Mesenchymal stem cell (in vitro differentiated cells and primary cell): ENCODE measurements around the gene ARHGAP24.

ENCODE experiments used
- DNase-seq: peaks from one replicate; pipeline ENCODE4 v3.0.0-alpha.2; 2013
- H2AFZ ChIP-seq: one replicate; pipeline ENCODE4 v1.6.1; 2013; ENCODE audit warnings: low read depth, mild to moderate bottlenecking, control low read depth, inconsistent platforms, low read length, moderate library complexity
- H2AK5ac ChIP-seq: 2 replicates; pipeline ENCODE4 v1.6.1; 2013; ENCODE audit warnings: low read length, moderate library complexity, mild to moderate bottlenecking, inconsistent platforms; ENCODE audit not compliant: severe bottlenecking
- H2BK120ac ChIP-seq: one replicate; pipeline ENCODE4 v1.6.1; 2013; ENCODE audit warnings: low read depth, mild to moderate bottlenecking, inconsistent platforms, low read length, moderate library complexity
- H2BK12ac ChIP-seq, 2 experiments: one replicate each; pipeline ENCODE4 v1.6.1; 2013; ENCODE audit warnings: inconsistent platforms in 2 of 2, low read length in 2 of 2, mild to moderate bottlenecking in 2 of 2, moderate library complexity in 2 of 2, control low read depth in 1 of 2
- H2BK15ac ChIP-seq: one replicate; pipeline ENCODE4 v1.6.1; 2013; ENCODE audit warnings: mild to moderate bottlenecking, low read depth, inconsistent platforms; ENCODE audit not compliant: poor library complexity, severe bottlenecking
- H2BK5ac ChIP-seq: 2 replicates; pipeline ENCODE4 v1.6.1; 2013; ENCODE audit warnings: low read depth, mild to moderate bottlenecking, low read length, control low read depth, inconsistent platforms; ENCODE audit not compliant: poor library complexity, severe bottlenecking
- H3K14ac ChIP-seq, 2 experiments: one replicate each; pipeline ENCODE4 v1.6.1; 2013; ENCODE audit warnings: inconsistent platforms in 2 of 2, low read length in 2 of 2, control low read depth in 1 of 2, mild to moderate bottlenecking in 1 of 2, moderate library complexity in 1 of 2
- H3K18ac ChIP-seq, 2 experiments: one replicate each; pipeline ENCODE4 v1.6.1; 2013; ENCODE audit warnings: inconsistent platforms in 2 of 2, low read length in 2 of 2, control low read depth in 1 of 2, low read depth in 1 of 2, mild to moderate bottlenecking in 1 of 2
- H3K23ac ChIP-seq, 2 experiments: one replicate each; pipeline ENCODE4 v1.6.1; 2013; ENCODE audit warnings: inconsistent platforms in 2 of 2, low read length in 2 of 2, mild to moderate bottlenecking in 2 of 2, moderate library complexity in 2 of 2, control low read depth in 1 of 2
- H3K27ac ChIP-seq: 2 replicates; pipeline ENCODE4 v1.5.1; 2013; ENCODE audit warnings: mild to moderate bottlenecking, moderate library complexity, low read length, control low read depth, inconsistent platforms; ENCODE audit not compliant: poor library complexity, severe bottlenecking
- H3K27me3 ChIP-seq, 2 experiments: 2 replicates each; pipeline versions ENCODE4 v1.6.1 to v1.7.0; 2013; ENCODE audit warnings: low read length in 2 of 2, mild to moderate bottlenecking in 2 of 2, moderate library complexity in 2 of 2, control low read depth in 1 of 2, inconsistent platforms in 1 of 2; ENCODE audit not compliant: control insufficient read depth in 1 of 2, insufficient read depth in 1 of 2
- H3K36me3 ChIP-seq, 2 experiments: 2 replicates each; pipeline versions ENCODE4 v1.6.1 to v1.7.0; 2013; ENCODE audit warnings: low read length in 2 of 2, control low read depth in 1 of 2, inconsistent platforms in 1 of 2, low read depth in 1 of 2, mild to moderate bottlenecking in 1 of 2; ENCODE audit not compliant: insufficient read depth in 2 of 2, control insufficient read depth in 1 of 2
- H3K4ac ChIP-seq, 2 experiments: one replicate each; pipeline ENCODE4 v1.6.1; 2013; ENCODE audit warnings: inconsistent platforms in 2 of 2, low read length in 2 of 2, mild to moderate bottlenecking in 2 of 2, moderate library complexity in 2 of 2, control low read depth in 1 of 2, low read depth in 1 of 2
- H3K4me1 ChIP-seq: 2 replicates; pipeline ENCODE4 v1.6.1; 2013; ENCODE audit warnings: low read depth, low read length, control low read depth; ENCODE audit not compliant: control insufficient read depth, insufficient read depth
- H3K4me2 ChIP-seq: 2 replicates; pipeline ENCODE4 v1.6.1; 2013; ENCODE audit warnings: low read length, mild to moderate bottlenecking, inconsistent platforms; ENCODE audit not compliant: poor library complexity, severe bottlenecking
- H3K4me3 ChIP-seq, 2 experiments: 2 replicates each; pipeline versions ENCODE4 v1.5.1 to v1.7.0; 2013; ENCODE audit warnings: low read length in 2 of 2, mild to moderate bottlenecking in 2 of 2, control low read depth in 1 of 2, low read depth in 1 of 2; ENCODE audit not compliant: insufficient read depth in 1 of 2
- H3K79me1 ChIP-seq: replicated peaks from 2 replicates; pipeline ENCODE4 v1.6.1; 2013; ENCODE audit warnings: mild to moderate bottlenecking, control low read depth, low read length, inconsistent platforms; ENCODE audit not compliant: poor library complexity, severe bottlenecking
- H3K9ac ChIP-seq: 2 replicates; pipeline ENCODE4 v1.7.0; 2013; ENCODE audit warnings: mild to moderate bottlenecking, low read length, moderate library complexity
- H3K9me3 ChIP-seq: 2 replicates; pipeline ENCODE4 v1.7.0; 2013; ENCODE audit warnings: mild to moderate bottlenecking, low read length; ENCODE audit not compliant: control insufficient read depth
- H4K8ac ChIP-seq: one replicate; pipeline ENCODE4 v1.6.1; 2013; ENCODE audit warnings: inconsistent platforms, mild to moderate bottlenecking, low read length, moderate library complexity
- H4K91ac ChIP-seq: one replicate; pipeline ENCODE4 v1.6.1; 2013; ENCODE audit warnings: mild to moderate bottlenecking, low read length, inconsistent platforms
- WGBS: methylation state at CpG from one replicate; pipeline ENCODE4 v1.1.7; 2013; ENCODE audit warnings: mixed read lengths; 5-methylcytosine and 5-hydroxymethylcytosine counted together

Gene ARHGAP24

GRCh38 chr4:85606505-85606904, 131.6 kb downstream of the ARHGAP24 start:
- DNase-seq, result no peak
- no peak overlapping the region for H3K4me2 ChIP-seq
- H2BK5ac ChIP-seq, result no peak overlapping the region
- no peak overlapping the region for H3K23ac ChIP-seq
- H3K36me3 ChIP-seq, result peaks cover 0 to 4% of the 10 kb centered on the region in 2 experiments
- no peak overlapping the region for H2BK12ac ChIP-seq
- no peak overlapping the region for H3K18ac ChIP-seq
- H3K4me1 ChIP-seq, result no peaks in the 10 kb centered on the region
- H4K91ac ChIP-seq, result no peak overlapping the region
- H2AFZ ChIP-seq, result no peak overlapping the region
- no peak overlapping the region for H3K4me3 ChIP-seq
- no peak overlapping the region for H3K27ac ChIP-seq
- H4K8ac ChIP-seq, result no peak overlapping the region
- no peak overlapping the region for H3K14ac ChIP-seq
- no CpG with 5 or more reads among the region's 1 CpG for WGBS
- H2BK120ac ChIP-seq, result no peak overlapping the region
- no peak overlapping the region for H2BK15ac ChIP-seq
- no peaks in the 10 kb centered on the region for H3K27me3 ChIP-seq
- H3K9me3 ChIP-seq, result no peaks in the 10 kb centered on the region
- no peak overlapping the region for H3K9ac ChIP-seq
- no peak overlapping the region for H2AK5ac ChIP-seq
- no peaks in the 10 kb centered on the region for H3K79me1 ChIP-seq
- no peak overlapping the region for H3K4ac ChIP-seq

DNA sequence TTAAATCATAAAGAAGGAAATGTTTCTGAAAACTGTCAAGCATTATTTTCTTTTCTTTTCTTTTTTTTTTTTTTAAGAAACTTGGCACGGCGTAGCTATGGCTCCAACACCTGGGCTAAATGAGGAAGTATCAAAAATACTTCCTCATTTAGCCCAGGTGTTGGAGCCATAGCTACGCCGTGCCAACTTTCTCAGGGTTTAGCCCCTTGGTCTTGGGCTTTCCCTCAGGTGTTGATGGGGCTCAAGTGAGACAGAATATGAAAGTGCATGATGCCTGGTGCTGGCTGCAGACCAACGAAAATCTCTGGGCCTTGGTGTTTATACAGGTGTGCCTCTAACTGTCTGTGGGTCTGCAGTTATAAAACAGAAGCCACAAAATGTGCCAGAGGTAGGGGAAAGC, 132.7 kb downstream of the ARHGAP24 start:
- Histone ChIP-seq H2BK15ac (no peak overlapping the region), H3K79me1 (no peaks in the 10 kb centered on the region), H2AFZ (no peak overlapping the region), H3K4me2 (no peak overlapping the region), H3K27ac (no peak overlapping the region), H4K8ac (no peak overlapping the region), H2BK12ac (no peak overlapping the region), H3K9ac (no peak overlapping the region), H2BK120ac (no peak overlapping the region), H4K91ac (no peak overlapping the region), H3K18ac (no peak overlapping the region), H2BK5ac (no peak overlapping the region), H3K4me1 (no peaks in the 10 kb centered on the region), H3K36me3 (peaks cover 0 to 4% of the 10 kb centered on the region in 2 experiments), H3K4ac (no peak overlapping the region), H2AK5ac (no peak overlapping the region), H3K9me3 (no peaks in the 10 kb centered on the region), H3K4me3 (no peak overlapping the region), H3K23ac (no peak overlapping the region), H3K14ac (no peak overlapping the region), H3K27me3 (no peaks in the 10 kb centered on the region)
- no peak for DNase-seq
- WGBS, result 88% methylated on average over 5 of the region's 5 CpGs

DNA sequence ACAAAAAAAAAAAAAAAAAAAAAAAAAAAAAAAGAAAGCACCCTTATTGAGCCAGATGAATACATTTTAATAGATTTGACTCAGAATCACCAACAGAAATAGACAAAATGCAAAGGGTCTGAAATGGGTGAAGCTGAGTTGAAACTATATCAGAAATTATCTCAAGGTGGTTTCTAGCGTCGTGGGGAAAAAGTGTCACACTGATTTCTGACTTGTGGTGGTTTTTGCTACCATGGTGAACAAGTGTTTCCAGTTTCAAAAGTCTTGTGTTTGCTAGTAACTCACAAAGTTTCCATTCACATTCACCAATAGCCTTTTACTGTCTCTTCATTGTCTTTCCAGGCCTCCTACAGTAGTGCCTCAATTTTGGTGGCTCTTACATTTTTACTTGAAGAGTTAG, 135.5 kb downstream of the ARHGAP24 start:
- no peak overlapping the region for H2AFZ ChIP-seq
- no peak overlapping the region for H3K4ac ChIP-seq
- peaks cover 0 to 8% of the 10 kb centered on the region in 2 experiments for H3K36me3 ChIP-seq
- H3K27ac ChIP-seq, result no peak overlapping the region
- H4K91ac ChIP-seq, result no peak overlapping the region
- no peak overlapping the region for H4K8ac ChIP-seq
- no peak overlapping the region for H2BK12ac ChIP-seq
- no peaks in the 10 kb centered on the region for H3K4me1 ChIP-seq
- DNase-seq, result no peak
- no peak overlapping the region for H3K9ac ChIP-seq
- H3K79me1 ChIP-seq, result no peaks in the 10 kb centered on the region
- 100% methylated on average over 2 of the region's 2 CpGs for WGBS
- H3K4me2 ChIP-seq, result no peak overlapping the region
- no peak overlapping the region for H3K18ac ChIP-seq
- H3K4me3 ChIP-seq, result no peak overlapping the region
- no peak overlapping the region for H3K23ac ChIP-seq
- H3K27me3 ChIP-seq, result no peaks in the 10 kb centered on the region
- H3K9me3 ChIP-seq, result no peaks in the 10 kb centered on the region
- H2BK120ac ChIP-seq, result no peak overlapping the region
- no peak overlapping the region for H3K14ac ChIP-seq
- no peak overlapping the region for H2BK5ac ChIP-seq
- H2AK5ac ChIP-seq, result no peak overlapping the region
- H2BK15ac ChIP-seq, result no peak overlapping the region

- peaks cover 0 to 4% of the 10 kb centered on the region in 2 experiments for H3K36me3 ChIP-seq
- H3K14ac ChIP-seq, result no peak overlapping the region
Observed at GRCh38 chr4:85611661-85612060, 136.7 kb downstream of the ARHGAP24 start.

More at GRCh38 chr4:85611661-85612060, 136.7 kb downstream of the ARHGAP24 start:
- no peaks in the 10 kb centered on the region for H3K79me1 ChIP-seq
- H3K9me3 ChIP-seq, result no peaks in the 10 kb centered on the region
- no peak for DNase-seq
- no peak overlapping the region for H4K8ac ChIP-seq
- no peak overlapping the region for H2BK12ac ChIP-seq
- H3K4ac ChIP-seq, result no peak overlapping the region
- H3K4me3 ChIP-seq, result no peak overlapping the region
- H2AK5ac ChIP-seq, result no peak overlapping the region
- H3K23ac ChIP-seq, result no peak overlapping the region
- no peak overlapping the region for H3K18ac ChIP-seq
- H3K27ac ChIP-seq, result no peak overlapping the region
- H3K4me1 ChIP-seq, result no peaks in the 10 kb centered on the region
- no peak overlapping the region for H4K91ac ChIP-seq
- H3K9ac ChIP-seq, result no peak overlapping the region
- H2BK5ac ChIP-seq, result no peak overlapping the region
- H3K27me3 ChIP-seq, result no peaks in the 10 kb centered on the region
- no peak overlapping the region for H2BK120ac ChIP-seq
- no peak overlapping the region for H3K4me2 ChIP-seq
- no peak overlapping the region for H2BK15ac ChIP-seq
- no peak overlapping the region for H2AFZ ChIP-seq
